ENCODE results near the gene TSNAX. TPM values are rescaled to one million over a fixed set of nuclear protein-coding genes. Genes with fewer than 3 reads are reported as not detected.

The TSNAX gene
- total and polyA plus RNA-seq, 2 of the 8 experiments (the other 6 are each of a cell fraction or from before 2014, with no cell fraction given), result 7.7 to 34.0 TPM

DNA sequence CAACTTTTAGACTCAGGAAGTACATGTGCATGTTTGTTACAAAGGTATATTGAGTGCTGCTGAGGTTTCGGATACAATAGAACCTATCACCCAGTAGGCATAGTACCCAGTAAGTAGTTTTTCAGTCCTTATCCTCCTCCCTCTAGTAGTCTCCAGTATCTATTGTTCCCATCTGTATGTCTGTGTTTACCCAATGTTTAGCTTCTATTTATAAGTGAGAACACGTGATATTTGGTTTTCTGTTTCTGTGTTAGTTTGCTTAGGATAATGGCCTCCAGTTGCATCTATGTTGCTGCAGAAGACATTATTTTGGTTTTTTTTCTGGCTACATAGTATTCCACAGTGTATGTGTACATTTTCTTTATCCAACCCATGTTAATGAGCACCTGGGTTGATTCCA is 47.2 kb upstream of the TSNAX start:
- Histone ChIP-seq H3K23ac (ENCODE audit: insufficient read length) (no peak overlapping the region), H3K23me2 (ENCODE audit: low read depth, low read length) (no peaks in the 10 kb centered on the region), H2AFZ (ENCODE audit: low read length) (no peak overlapping the region), H4K91ac (replicated peaks; ENCODE audit: insufficient read length, low read length) (no peak overlapping the region), H3K9me3 (ENCODE audit: insufficient read depth in 2 of 2, low read depth in 1 of 2, low read length in 1 of 2) (no peaks in the 10 kb centered on the region; a peak in 1 of 4 replicates), H3K27me3 (replicated peaks in 1 of 4; ENCODE audit: control insufficient read depth in 3 of 4, extremely low read depth in 1 of 4, insufficient read depth in 3 of 4, low read length in 3 of 4) (no peaks in the 10 kb centered on the region), H2BK5ac (ENCODE audit: low read depth, low read length) (no peak overlapping the region), H2AK5ac (ENCODE audit: low read depth, low read length) (no peak overlapping the region), H4K8ac (ENCODE audit: extremely low read depth, insufficient read depth, low read length) (no peak overlapping the region), H3K79me1 (ENCODE audit: low read depth, low read length) (no peaks in the 10 kb centered on the region), H2BK15ac (ENCODE audit: low read length) (no peak overlapping the region), H3K4me1 (replicated peaks in 1 of 4; ENCODE audit: control insufficient read depth in 3 of 4, insufficient read depth in 4 of 4, low read length in 3 of 4) (peaks cover 0 to 5% (median 3%) of the 10 kb centered on the region in 4 experiments; a peak in 4 of 7 replicates), H4K5ac (ENCODE audit: insufficient read length, low read depth, low read length) (no peak overlapping the region), H3K14ac (ENCODE audit: insufficient read length) (no peak overlapping the region), H4K20me1 (replicated peaks in 1 of 2; ENCODE audit: control insufficient read depth in 1 of 2, insufficient read depth in 2 of 2, low read length in 2 of 2) (no peaks in the 10 kb centered on the region), H3K36me3 (ENCODE audit: control insufficient read depth in 2 of 4, insufficient read depth in 4 of 4, low read length in 3 of 4) (no peaks in the 10 kb centered on the region), H3K4me2 (ENCODE audit: insufficient read depth in 1 of 2, low read depth in 2 of 2, low read length in 2 of 2) (no peak overlapping the region), H3K27ac (ENCODE audit: low read depth, low read length) (no peak overlapping the region), H3K79me2 (ENCODE audit: control insufficient read depth in 1 of 2, insufficient read depth in 2 of 2, low read length in 2 of 2) (no peaks in the 10 kb centered on the region), H2BK20ac (ENCODE audit: low read length) (no peak overlapping the region), H3K18ac (ENCODE audit: extremely low read depth, low read length) (no peak overlapping the region), H3K4ac (replicated peaks; ENCODE audit: insufficient read length, low read depth, low read length) (no peak overlapping the region), H3K56ac (replicated peaks; ENCODE audit: insufficient read length, low read depth, low read length) (no peak overlapping the region), H3K9ac (replicated peaks in 1 of 4; ENCODE audit: extremely low read depth in 1 of 4, low read depth in 3 of 4, low read length in 3 of 4) (no peak overlapping the region), H3K4me3 (ENCODE audit: extremely low read depth in 1 of 4, insufficient read depth in 2 of 4, low read depth in 3 of 4, low read length in 4 of 4) (no peak overlapping the region), H2BK120ac (replicated peaks; ENCODE audit: low read depth, low read length) (no peak overlapping the region), H2BK12ac (ENCODE audit: low read depth, low read length) (no peak overlapping the region)
- FAIRE-seq (no peak), DNase-seq (ENCODE audit: low read depth in 1 of 2, low spot score in 2 of 2) (no peak)
- POLR2A ChIA-PET (ENCODE audit: partially characterized antibody), result no interaction called here
- 93% methylated on average over 2 of the region's 2 CpGs; no CpG with 5 or more reads in 1 of the 2 experiments for WGBS, 2 experiments (ENCODE audit: extremely low coverage in 1 of 2, insufficient coverage in 1 of 2, insufficient read length in 1 of 2, insufficient replicate concordance in 2 of 2, low coverage in 1 of 2, low lambda C conversion rate in 2 of 2, missing lambda C conversion rate in 1 of 2)
- TF ChIP-seq KDM1A (IDR thresholded peaks at IDR 0.05; ENCODE audit: borderline replicate concordance, low read length) (no peak), JUND (IDR thresholded peaks at IDR 0.05; ENCODE audit: low read length) (no peak), BCL11A (IDR thresholded peaks at IDR 0.05; ENCODE audit: low read depth in 2 of 2, low read length in 2 of 2) (no peak), EZH2 (IDR thresholded peaks at IDR 0.05; ENCODE audit: low read depth, low read length, severe bottlenecking) (no peak), JUN (IDR thresholded peaks at IDR 0.05; ENCODE audit: low read depth, low read length) (no peak), MAFK (IDR thresholded peaks at IDR 0.05; ENCODE audit: low read depth, low read length) (no peak)
- CTCF ChIA-PET (ENCODE audit: partially characterized antibody), result no interaction called here
